Osteocyte (in vitro differentiated cells): ENCODE measurements around the gene CCNI. TPM values are rescaled to one million over a fixed set of nuclear protein-coding genes. Genes with fewer than 3 reads are reported as not detected.

Source experiments
- DNase-seq: peaks from one replicate; pipeline ENCODE4 v3.0.0; 2021; ENCODE audit warnings: mixed read lengths; ENCODE audit not compliant: unreplicated experiment; ENCODE audit errors: extremely low spot score
- H3K27ac Mint-ChIP-seq: one replicate; pipeline ENCODE4 v1.8.0; 2021; ENCODE audit warnings: mild to moderate bottlenecking, mixed read lengths; ENCODE audit not compliant: unreplicated experiment
- H3K27me3 Mint-ChIP-seq: one replicate; pipeline ENCODE4 v1.8.0; 2021; ENCODE audit warnings: mixed read lengths; ENCODE audit not compliant: unreplicated experiment
- H3K36me3 Mint-ChIP-seq: one replicate; pipeline ENCODE4 v1.8.0; 2021; ENCODE audit warnings: mixed read lengths; ENCODE audit not compliant: unreplicated experiment
- H3K4me1 Mint-ChIP-seq: one replicate; pipeline ENCODE4 v1.8.0; 2021; ENCODE audit warnings: mixed read lengths; ENCODE audit not compliant: unreplicated experiment
- H3K4me3 Mint-ChIP-seq: one replicate; pipeline ENCODE4 v1.8.0; 2021; ENCODE audit warnings: mild to moderate bottlenecking, moderate library complexity, mixed read lengths; ENCODE audit not compliant: unreplicated experiment
- H3K9me3 Mint-ChIP-seq: one replicate; pipeline ENCODE4 v1.8.0; 2021; ENCODE audit warnings: mixed read lengths; ENCODE audit not compliant: unreplicated experiment
- total RNA-seq: library from RNA; stranded (reverse); gene quantifications from 2 replicates; pipeline ENCODE4 v1.2.1, GENCODE V29; 2021
- TF ChIP-seq, protein P1 (sequence below): fragments of 200-600 bp; sonication (generic); IDR thresholded peaks from 2 replicates; pipeline ENCODE4 v1.5.0; 2021; ENCODE audit warnings: antibody characterized with exemption, mild to moderate bottlenecking, moderate library complexity

The CCNI gene
- total RNA-seq, 1 donor from 2014 or later = 329 TPM

DNA sequence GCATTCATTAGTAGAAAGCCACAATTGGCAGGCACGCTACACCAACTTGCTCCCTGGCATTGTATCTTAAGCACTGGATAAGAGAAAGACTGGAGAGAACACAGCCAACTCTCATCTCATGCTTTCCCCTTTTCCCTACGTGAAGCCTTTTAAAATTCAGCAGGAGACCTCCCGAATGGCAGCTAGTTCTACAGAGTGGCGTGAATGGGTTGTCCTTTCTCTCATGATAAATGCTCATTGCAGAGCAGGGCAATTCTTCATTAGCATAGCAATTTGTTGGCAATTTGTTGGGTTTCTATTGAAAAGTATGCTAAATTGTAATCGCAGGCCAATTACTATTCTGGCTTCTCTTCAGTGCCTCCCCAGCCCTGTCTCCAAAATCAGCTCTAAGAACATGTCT, 78.3 kb downstream of the CCNI start:
- H3K27ac Mint-ChIP-seq = no peak overlapping the region

More for the DNA sequence above, 78.3 kb downstream of the CCNI start:
- no peak overlapping the region for H3K4me3 Mint-ChIP-seq
- H3K9me3 Mint-ChIP-seq = no peaks in the 10 kb centered on the region
- H3K36me3 Mint-ChIP-seq = peaks cover 58% of the 10 kb centered on the region
- peaks cover 53% of the 10 kb centered on the region for H3K4me1 Mint-ChIP-seq
- TF ChIP-seq, protein P1, sequence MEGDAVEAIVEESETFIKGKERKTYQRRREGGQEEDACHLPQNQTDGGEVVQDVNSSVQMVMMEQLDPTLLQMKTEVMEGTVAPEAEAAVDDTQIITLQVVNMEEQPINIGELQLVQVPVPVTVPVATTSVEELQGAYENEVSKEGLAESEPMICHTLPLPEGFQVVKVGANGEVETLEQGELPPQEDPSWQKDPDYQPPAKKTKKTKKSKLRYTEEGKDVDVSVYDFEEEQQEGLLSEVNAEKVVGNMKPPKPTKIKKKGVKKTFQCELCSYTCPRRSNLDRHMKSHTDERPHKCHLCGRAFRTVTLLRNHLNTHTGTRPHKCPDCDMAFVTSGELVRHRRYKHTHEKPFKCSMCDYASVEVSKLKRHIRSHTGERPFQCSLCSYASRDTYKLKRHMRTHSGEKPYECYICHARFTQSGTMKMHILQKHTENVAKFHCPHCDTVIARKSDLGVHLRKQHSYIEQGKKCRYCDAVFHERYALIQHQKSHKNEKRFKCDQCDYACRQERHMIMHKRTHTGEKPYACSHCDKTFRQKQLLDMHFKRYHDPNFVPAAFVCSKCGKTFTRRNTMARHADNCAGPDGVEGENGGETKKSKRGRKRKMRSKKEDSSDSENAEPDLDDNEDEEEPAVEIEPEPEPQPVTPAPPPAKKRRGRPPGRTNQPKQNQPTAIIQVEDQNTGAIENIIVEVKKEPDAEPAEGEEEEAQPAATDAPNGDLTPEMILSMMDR = no peak
- no peak for DNase-seq
- H3K27me3 Mint-ChIP-seq = no peaks in the 10 kb centered on the region

Other genes starting within 250 kb of the CCNI start
- 0.75 and 0.91 TPM in 2 replicates for gene SOWAHB, start 177.8 kb downstream of the CCNI start, total RNA-seq
- gene SEPTIN11, start 126.2 kb downstream of the CCNI start, total RNA-seq = 460 and 476 TPM in 2 replicates
- gene CCNG2, start 81.2 kb upstream of the CCNI start, total RNA-seq = 73.3 and 73.6 TPM in 2 replicates